Measurements from ENCODE around the gene SULT1A1. TPM values are rescaled to one million over a fixed set of nuclear protein-coding genes. Genes with fewer than 3 reads are reported as not detected.

Gene SULT1A1
- total and polyA plus RNA-seq, 10 donors = 35.2 to 184 (median 53.6) TPM

DNA sequence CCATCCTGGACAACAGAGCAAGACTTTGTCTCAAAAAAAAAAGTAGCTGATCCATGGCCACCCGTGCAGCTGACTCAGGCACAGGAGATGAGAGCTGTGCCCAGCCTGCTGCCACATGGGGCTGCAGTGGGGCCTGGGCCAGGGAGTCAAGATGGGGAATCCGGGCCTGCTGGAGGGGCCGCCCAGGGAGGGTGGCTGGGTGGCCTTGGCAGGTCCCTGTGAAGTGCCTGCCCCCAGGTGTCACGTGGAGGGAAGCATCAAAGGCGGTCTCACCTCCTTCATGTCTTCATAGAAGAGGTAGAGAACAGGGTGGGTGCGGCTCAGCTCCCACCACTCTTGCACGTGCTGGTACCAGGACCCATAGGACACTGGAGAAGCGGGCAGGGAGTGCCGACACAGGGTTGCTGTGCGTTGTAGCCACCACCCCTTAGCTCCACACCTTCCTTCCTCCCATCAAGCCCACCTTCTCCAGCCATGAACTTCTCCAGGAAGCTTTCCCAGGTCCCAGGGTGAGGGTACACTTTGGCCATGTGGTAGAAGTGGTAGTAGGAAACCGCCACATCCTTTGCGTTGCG lies 16.8 kb downstream of the SULT1A1 start:
- no peak overlapping the region for H3K4me3 ChIP-seq
- H3K27ac ChIP-seq = no peak overlapping the region
- peaks cover 0 to 52% (median 36%) of the 10 kb centered on the region in 6 donors for H3K36me3 ChIP-seq
- H3K9me3 ChIP-seq = no peaks in the 10 kb centered on the region
- H3K4me1 ChIP-seq = peaks cover 0 to 13% (median 2%) of the 10 kb centered on the region in 6 donors
- intact Hi-C loops (cut with DNase I; ENCODE audit: low total_unique reads) = no loop called here
- TF ChIP-seq POLR2A (IDR thresholded peaks at IDR 0.05) (no peak), POLR2AphosphoS5 (IDR thresholded peaks at IDR 0.05) (peak in 1 of 3 donors; percentile 46)
- 85 to 93% (median 89%) methylated on average over 8 to 13 of the region's 13 CpGs for WGBS, 5 donors
- peak; percentile 60 for DNase-seq
- peaks cover 0 to 4% (median 0%) of the 10 kb centered on the region in 7 donors for H3K27me3 ChIP-seq (replicated peaks in 1 of 7)

DNA sequence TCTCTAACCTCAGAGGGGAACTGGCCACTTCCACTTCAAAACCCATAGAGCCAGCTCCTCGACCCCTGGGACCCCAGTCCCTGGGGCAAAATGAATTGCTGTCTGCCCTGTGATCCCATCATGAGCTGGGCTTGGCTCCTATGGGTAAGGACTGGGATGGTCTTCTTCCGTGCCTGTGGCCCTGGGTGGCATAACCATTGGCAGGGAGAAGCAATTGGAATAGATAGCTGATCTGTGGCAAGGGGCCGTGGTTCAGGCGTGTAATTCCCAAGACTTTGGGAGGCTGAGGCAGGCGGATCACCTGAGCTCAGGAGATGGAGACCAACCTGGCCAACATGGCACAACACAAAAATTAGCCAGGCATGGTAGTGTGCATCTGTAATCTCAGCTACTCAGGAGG lies 17.3 kb downstream of the SULT1A1 start:
- no peak for DNase-seq
- H3K36me3 ChIP-seq = peaks cover 0 to 58% (median 40%) of the 10 kb centered on the region in 6 donors
- TF ChIP-seq, protein P1, sequence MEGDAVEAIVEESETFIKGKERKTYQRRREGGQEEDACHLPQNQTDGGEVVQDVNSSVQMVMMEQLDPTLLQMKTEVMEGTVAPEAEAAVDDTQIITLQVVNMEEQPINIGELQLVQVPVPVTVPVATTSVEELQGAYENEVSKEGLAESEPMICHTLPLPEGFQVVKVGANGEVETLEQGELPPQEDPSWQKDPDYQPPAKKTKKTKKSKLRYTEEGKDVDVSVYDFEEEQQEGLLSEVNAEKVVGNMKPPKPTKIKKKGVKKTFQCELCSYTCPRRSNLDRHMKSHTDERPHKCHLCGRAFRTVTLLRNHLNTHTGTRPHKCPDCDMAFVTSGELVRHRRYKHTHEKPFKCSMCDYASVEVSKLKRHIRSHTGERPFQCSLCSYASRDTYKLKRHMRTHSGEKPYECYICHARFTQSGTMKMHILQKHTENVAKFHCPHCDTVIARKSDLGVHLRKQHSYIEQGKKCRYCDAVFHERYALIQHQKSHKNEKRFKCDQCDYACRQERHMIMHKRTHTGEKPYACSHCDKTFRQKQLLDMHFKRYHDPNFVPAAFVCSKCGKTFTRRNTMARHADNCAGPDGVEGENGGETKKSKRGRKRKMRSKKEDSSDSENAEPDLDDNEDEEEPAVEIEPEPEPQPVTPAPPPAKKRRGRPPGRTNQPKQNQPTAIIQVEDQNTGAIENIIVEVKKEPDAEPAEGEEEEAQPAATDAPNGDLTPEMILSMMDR (IDR thresholded peaks at IDR 0.05 in 8 of 11, conservative IDR thresholded peaks at IDR 0.05 in 3 of 11) = no peak
- TF ChIP-seq POLR2AphosphoS5 (IDR thresholded peaks at IDR 0.05) (no peak), POLR2A (IDR thresholded peaks at IDR 0.05) (no peak)
- no peaks in the 10 kb centered on the region for H3K27me3 ChIP-seq (replicated peaks in 1 of 7)
- no peak overlapping the region for H3K4me3 ChIP-seq
- WGBS, 5 donors = 92 to 96% (median 93%) methylated on average over 5 of the region's 5 CpGs
- no peaks in the 10 kb centered on the region for H3K9me3 ChIP-seq
- no peak overlapping the region for H3K27ac ChIP-seq
- H3K4me1 ChIP-seq = peaks cover 0 to 8% (median 0%) of the 10 kb centered on the region in 6 donors
- intact Hi-C loops (cut with DNase I; ENCODE audit: low total_unique reads) = no loop called here

DNA sequence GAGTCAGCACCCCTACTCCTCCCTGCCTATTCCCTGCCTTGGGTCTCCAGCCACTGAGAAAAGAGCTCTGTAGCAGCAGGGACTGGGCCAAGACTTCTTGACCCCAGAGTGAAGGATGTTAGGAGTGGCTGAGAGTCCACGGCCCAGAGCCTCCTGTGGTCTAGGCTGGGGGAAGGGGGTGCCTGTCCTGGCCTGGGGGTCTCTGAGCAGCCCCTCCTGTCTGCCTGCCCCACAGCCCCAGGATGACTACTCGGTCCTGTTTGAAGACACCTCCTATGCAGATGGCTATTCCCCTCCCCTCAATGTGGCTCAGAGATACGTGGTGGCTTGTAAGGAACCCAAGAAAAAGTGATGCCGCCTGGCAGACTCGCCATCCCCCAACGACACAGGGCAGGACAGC lies 18.5 kb downstream of the SULT1A1 start:
- Histone ChIP-seq H3K36me3 (peaks cover 0 to 69% (median 48%) of the 10 kb centered on the region in 6 donors), H3K27me3 (replicated peaks in 1 of 7) (no peaks in the 10 kb centered on the region), H3K9me3 (no peaks in the 10 kb centered on the region), H3K4me1 (no peaks in the 10 kb centered on the region), H3K27ac (no peak overlapping the region), H3K4me3 (no peak overlapping the region)
- 94 to 100% (median 94%) methylated on average over 2 to 6 of the region's 6 CpGs for WGBS, 5 donors
- intact Hi-C loops (cut with DNase I; ENCODE audit: low total_unique reads) = no loop called here
- no peak for DNase-seq
- TF ChIP-seq POLR2A (IDR thresholded peaks at IDR 0.05) (no peak), POLR2AphosphoS5 (IDR thresholded peaks at IDR 0.05) (no peak)
- TF ChIP-seq, protein P1 (IDR thresholded peaks at IDR 0.05 in 8 of 11, conservative IDR thresholded peaks at IDR 0.05 in 3 of 11) = no peak

DNA sequence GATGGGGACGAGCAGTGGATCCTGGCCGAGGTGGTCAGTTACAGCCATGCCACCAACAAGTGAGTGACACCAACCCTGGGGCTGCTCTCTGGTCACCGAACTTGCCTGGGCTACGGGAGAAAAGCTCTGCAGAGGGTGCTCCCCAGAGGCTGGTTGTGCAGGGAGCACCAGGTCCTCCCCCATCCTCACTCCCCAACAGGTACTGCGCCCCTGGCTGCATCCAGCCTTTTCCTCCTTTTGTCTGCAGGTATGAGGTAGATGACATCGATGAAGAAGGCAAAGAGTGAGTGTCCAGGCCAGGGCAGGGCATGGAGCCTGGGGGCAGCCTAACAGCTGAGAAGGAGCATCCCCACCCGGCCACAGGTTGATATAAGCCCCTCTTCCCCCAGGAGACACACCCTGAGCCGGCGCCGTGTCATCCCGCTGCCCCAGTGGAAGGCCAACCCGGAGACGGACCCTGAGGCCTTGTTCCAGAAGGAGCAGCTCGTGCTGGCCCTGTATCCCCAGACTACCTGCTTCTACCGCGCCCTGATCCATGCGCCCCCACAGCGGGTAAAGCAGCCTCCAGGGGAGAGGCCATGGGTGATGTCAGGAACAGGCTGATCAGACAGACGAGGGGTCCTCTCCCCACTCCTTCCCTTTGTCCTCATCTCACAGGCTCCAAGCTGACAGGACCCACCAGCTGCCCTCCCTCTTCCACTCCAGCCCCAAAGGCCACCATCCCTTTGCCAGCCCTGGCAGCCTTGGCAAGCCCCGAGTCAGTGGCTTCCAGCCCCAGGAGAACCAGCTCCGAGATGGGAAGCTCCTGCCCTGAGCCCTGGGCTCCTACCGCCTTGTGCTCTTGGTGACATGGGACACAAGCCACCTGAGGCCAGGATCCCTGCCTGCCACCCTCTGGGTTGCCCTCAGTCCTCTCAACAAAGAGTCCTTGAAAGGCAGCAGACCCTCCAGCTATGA lies 19.2 kb downstream of the SULT1A1 start:
- peaks cover 0 to 76% (median 50%) of the 10 kb centered on the region in 6 donors for H3K36me3 ChIP-seq
- no peak overlapping the region for H3K27ac ChIP-seq
- TF ChIP-seq, protein P1 (IDR thresholded peaks at IDR 0.05 in 8 of 11, conservative IDR thresholded peaks at IDR 0.05 in 3 of 11) = no peak
- peak in 1 of 3 donors; percentile 34 for TF ChIP-seq POLR2AphosphoS5 (IDR thresholded peaks at IDR 0.05)
- no peaks in the 10 kb centered on the region for H3K4me1 ChIP-seq
- intact Hi-C loops (cut with DNase I; ENCODE audit: low total_unique reads) = no loop called here
- no peak for DNase-seq
- H3K9me3 ChIP-seq = no peaks in the 10 kb centered on the region
- H3K27me3 ChIP-seq (replicated peaks in 1 of 7) = no peaks in the 10 kb centered on the region
- 91 to 97% (median 94%) methylated on average over 15 to 22 of the region's 22 CpGs for WGBS, 5 donors
- no peak overlapping the region for H3K4me3 ChIP-seq
